Erythroblast (primary cell): ENCODE measurements around the gene MPRIP.

Experiments used
- GATA1 ChIP-seq: IDR thresholded peaks from 2 replicates; pipeline ENCODE4 v1.6.1; 2011; ENCODE audit warnings: low read depth, mild to moderate bottlenecking, control low read depth, low read length, moderate library complexity
- POLR2A ChIP-seq: IDR thresholded peaks from 2 replicates; pipeline ENCODE4 v1.6.1; 2011; ENCODE audit warnings: mild to moderate bottlenecking, low read length

DNA sequence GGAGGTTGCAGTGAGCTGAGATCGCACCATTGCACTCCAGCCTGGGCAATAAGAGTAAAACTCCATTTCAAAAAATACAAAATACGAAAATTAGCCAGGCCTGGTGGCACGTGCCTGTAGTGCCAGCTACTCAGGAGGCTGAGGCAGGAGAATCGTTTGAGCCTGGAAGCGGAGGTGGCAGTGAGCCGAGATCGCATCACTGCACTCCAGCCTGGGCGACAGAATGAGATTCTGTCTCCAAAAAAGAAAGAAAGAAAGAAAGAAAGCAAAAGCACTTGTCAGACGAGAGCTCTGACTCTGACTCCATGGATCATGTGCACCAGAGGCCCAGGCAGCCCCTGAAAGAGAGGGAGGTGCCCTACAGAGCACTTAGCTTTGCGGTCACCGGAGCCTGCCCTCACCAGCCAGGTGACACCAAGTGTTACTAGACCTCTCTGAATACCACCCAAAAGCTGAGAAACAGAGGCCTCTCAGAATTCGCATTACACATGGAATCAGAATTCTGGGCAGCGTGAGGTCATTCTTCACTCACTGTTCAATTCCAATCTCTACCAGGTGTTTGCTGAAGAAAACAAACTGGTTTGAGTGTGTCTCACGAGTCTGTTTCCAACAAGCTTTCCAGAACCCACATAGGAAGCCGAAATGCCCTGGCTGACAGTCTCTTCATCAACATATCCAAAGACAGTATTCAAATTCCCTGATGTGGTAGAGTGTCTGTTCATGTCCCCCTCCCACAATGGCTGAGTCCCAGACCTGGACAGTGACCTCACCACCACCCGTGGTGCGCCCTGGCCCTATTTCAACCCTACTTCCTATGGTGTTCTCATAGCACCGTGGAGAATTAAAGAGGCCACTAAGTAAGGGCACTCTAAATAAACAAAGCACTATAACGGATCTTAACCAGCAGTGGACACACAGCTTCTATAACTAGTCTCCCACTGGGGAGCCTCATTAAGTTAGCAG lies 193.2 kb downstream of the MPRIP start:
- TF ChIP-seq POLR2A = no peak
- no peak for TF ChIP-seq GATA1
